ENCODE results near the gene GIGYF2.
"Not testable (repeated sequence)": the region's sequence is repeated elsewhere in the genome, so short reads cannot be mapped to it uniquely, and the experiment has no call there.

The GIGYF2 gene

DNA sequence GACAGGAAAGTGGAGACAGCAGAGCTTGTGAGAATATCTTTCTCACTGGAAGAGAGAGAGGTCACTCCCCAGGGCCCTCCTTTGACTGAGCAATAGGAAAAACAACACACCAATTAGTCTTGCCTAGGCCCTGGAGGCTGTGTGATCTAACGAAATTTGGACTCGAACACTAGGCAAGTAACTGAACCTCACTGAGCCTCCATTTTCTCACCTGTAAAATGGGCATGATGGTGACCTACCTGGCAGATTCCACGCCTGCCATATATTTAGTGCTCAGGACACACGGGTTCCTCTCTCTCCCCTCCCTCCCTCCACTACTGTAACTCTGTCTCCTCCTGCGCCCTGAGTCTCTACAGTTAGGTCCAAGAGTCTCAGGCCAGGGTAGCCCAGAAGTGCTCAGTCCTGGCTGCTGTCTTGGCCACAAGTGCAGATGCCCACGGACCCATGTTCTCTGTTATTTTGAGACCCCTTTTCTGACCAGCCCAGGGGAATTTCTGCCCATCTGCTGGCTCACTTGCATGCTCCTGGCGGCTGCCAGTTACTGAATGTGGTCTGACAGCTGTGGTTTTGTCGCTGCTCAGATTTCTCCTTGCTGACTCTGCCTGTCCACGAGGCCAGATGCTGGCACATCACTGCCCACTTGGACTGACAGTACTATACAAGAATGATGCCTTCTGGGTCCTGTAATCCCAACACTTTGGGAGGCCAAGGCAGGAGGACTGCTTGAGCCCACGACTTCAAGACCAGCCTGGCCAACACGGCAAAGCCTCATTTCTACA is 9.6 kb upstream of the GIGYF2 start:
- DNase-seq (ENCODE audit: low spot score): no peak

DNA sequence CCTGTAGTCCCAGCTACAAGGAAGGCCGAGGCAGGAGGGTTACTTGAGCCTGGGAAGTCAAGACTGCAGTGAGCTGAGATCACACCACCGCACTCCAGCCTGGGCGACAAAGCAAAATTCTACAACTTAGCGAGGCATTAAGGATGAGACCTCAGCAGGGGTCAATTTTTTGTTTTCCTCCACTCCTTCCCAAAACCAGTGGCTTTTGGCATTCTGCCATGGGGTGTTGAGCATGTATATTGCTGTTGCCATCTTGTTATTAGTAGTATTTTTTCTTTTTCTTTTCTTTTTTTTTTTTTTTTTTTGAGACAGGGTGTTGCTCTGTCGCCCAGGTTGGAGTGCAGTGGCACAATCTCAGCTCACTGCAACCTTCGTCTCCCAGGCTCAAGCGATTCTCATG is 8.9 kb upstream of the GIGYF2 start:
- DNase-seq (ENCODE audit: low spot score): no peak

DNA sequence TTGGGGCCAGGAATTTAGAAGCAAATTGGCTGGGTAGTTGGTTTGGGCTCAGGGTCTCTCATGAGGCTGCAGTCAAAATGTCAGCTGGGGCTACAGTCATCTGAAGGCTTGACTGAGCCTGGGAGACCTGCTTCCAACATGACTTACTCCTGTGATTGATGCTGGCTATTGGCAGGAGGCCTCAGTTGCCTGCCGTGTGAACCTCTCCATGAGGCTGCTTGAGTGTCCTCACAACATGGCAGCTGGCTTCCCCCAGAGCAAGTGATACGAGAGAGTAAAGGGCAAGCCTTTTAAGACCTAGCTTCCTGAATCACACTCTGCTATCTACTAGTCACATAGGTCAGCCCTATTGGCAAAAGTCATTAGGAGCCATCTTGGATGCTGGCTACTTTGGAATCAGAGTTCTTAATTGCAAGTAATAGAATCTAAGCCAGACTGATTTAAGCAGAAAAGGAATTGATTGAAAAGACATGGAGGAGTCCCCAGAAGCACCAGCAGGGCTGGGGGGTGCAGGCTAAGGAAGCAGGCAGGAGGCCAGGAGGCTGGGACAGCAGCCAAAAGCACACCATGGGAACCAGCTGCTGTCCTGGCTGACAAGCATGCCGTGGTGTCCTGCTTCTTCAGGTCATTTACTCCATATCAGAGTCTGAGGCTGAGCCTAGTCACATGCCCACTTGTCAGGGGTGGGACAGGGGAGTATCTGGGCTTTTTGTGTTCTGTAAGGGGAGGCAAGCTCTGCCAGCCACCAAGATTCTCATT is 7.8 kb upstream of the GIGYF2 start:
- no peak for DNase-seq (ENCODE audit: low spot score)

DNA sequence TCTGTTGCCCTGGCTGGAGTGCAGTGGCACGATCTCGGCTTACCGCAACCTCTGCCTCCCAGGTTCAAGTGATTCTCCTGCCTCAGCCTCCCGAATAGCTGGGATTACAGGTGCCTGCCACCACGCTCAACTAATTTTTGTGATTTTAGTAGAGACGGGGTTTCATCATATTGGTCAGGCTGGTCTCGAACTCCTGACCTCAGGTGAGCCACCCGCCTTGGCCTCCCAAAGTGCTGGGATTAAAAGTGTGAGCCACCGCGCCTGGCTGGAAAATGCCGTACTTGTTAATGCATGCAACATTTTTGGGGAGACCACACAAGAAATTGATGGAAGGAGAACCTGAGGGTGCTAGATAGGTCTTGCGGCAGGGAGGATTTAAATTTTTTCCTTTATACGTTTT is 6.0 kb upstream of the GIGYF2 start:
- DNase-seq (ENCODE audit: low spot score): not testable (repeated sequence)

DNA sequence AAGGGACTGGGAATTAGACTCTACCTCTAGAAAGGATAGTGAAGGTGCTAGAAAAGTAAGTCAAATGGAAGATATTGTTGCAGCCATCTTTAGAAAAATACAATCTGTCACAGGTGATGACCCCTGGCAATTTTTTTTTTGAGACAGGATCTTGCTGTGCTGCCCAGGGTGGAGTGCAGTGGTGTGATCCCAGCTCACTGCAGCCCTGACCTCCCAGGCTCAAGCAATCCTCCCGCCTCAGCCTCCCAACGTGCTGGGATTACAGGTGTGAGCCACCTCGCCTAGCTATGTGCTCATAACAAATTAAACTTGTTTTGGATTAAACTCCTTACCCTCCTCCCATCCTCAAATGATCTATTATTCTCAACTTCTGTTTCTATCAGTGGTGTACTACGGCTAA is 3.8 kb upstream of the GIGYF2 start:
- DNase-seq (ENCODE audit: low spot score): no peak

DNA sequence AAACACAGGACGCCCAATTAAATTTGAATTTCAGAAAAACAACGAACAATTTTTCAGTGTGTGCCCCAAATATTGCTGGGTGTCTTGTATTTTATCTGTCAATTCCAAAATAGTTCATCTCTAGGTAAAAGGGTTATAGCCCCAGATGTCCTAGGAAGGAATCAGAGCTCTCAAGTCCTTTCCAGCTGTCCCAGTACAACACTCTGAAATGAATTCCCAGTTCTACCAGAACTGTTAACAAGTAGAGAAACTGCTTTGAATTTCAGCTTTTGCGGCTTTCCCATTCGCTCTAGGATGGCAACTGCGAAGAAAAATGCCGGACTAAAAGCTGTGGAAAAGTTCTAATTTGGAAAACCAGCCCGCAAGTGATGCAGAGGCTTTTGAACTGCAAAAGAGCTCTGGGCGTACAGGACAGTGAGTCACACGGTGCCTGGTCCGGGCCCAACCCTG is 497 bp upstream of the GIGYF2 start:
- no peak for DNase-seq (ENCODE audit: low spot score)

DNA sequence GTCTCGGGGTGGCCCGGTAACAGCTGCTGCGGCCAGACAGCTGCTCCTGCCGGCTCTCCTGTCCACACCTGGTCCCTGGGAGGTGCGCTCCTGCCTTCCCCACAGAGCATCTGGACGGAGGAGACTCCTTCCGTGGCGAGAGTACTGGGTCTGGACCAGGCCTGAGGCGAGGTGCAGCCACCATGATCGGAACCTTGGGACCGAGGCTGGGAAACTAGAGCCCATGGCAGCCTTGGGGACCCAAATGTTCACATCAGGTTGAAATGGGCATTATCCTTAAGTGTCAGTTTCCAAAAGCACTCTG is 628 bp downstream of the GIGYF2 start:
- DNase-seq (ENCODE audit: low spot score): no peak

DNA sequence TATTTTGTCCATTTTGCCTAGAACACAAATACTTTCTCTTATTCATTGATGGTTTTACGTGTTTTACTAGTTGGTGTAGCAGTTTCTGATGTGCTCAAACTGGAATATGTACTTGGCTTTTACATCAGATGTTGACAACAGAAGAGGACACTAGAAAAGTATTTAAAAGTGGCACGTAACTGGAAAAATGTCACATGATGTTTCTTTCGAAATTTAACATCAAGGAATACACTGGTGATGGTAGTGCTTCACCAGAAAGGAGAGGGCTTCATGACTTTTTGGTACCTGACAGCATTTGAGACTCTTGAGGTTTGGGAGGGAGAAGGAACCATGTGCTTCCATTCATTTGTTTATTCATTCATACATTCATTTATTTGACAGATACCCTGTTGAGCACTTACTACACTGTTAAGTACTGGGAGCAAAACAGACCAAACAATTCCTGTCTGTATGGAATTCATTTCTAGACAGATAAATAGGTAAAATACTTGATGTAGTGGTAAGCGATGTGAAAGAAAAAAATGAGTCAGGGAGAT is 1.5 kb downstream of the GIGYF2 start:
- DNase-seq (ENCODE audit: low spot score): no peak

DNA sequence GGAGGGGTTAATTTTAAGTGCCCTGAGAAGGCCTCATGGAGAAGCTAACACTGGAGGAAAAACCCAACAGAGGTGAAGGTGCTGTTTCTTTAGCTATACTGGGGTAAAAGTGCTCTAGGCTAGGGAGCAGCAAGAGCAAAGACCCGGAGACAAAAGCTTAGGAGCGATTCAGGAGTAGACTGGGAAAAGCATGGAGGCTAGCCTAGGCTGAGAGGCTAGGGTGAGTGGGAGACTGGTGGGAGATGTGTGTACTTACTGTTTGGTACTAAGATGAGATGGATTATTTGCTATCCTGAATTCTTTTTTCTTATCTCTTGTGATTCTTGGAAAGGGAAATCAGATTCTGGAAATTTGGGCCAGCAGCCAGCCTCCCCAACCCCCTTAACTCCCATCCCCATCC is 2.0 kb downstream of the GIGYF2 start:
- DNase-seq (ENCODE audit: low spot score): no peak

DNA sequence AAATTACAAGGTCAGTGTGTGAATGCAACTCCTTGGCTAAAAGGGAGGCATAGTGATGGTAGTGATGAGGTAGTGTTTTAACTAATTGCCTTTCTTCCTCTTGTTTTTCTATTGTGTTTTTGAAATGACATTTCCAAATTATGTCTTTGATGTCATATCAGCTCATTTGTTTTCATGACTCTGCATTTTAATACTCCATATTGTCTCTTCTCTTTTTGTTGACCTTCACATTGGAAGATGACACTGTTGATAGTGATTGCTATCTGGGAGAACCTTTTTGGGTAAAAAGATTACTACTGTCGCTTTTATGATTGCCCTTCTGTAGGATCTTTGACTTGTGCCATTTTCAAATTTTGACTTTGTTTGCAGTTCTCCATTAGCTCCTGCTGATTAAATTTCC is 3.0 kb downstream of the GIGYF2 start:
- no peak for DNase-seq (ENCODE audit: low spot score)

DNA sequence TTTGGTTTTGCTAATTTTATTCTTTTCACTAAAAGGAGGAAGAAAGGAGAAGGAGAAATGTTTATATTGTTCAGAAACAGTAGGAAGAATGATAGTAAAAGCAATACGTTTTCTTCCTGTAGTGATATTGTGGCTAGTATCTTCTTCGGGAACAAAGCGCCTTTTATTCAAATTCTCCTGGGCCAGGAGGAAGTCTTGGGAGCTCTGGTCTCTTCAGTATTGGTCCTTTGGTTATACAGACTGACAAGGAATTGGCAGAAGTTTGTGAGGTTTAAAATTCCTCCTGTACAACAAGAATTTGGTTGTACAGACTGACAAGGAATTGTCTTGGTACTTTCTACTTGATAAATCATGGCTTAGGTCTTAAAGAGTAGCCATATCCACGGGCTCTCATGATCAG is 9.9 kb downstream of the GIGYF2 start:
- DNase-seq (ENCODE audit: low spot score): peak; percentile 66

DNA sequence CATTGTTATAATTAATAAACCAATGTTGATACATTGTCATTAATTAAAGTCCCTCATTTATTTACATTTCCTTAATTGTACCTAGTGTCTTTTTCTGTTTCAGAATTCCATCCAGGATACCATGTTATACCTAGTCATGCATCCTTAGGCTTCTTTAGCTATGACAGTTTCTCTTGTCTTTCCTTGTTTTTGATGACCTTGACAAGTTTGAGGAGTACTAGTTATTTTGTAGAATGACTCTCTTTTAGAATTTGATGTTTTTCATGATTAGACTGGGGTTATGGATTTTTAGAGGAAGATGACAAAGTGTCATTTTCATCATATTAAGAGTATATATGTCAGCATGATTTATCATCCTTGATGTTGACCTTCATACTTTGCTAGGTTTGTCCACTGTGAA is 16.4 kb downstream of the GIGYF2 start:
- no peak for DNase-seq (ENCODE audit: low spot score)

DNA sequence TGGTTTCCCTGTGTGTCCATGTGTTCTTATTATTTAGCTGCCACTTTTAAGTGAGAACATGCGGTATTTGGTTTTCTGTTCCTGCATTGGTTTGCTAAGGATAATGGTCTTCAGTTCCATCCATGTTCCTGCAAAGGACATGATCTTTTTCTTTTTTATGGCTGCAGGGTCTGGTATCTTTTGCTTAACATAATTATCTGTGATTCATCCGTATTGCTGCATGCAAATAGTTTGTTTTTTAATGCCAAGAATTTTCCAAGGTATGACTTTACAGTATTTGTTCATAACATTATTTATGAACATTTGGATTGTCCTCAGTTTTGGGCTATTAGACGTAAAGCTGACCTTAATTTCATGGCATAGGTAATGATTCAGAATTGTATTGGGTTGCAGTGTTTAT is 17.8 kb downstream of the GIGYF2 start:
- no peak for DNase-seq (ENCODE audit: low spot score)

DNA sequence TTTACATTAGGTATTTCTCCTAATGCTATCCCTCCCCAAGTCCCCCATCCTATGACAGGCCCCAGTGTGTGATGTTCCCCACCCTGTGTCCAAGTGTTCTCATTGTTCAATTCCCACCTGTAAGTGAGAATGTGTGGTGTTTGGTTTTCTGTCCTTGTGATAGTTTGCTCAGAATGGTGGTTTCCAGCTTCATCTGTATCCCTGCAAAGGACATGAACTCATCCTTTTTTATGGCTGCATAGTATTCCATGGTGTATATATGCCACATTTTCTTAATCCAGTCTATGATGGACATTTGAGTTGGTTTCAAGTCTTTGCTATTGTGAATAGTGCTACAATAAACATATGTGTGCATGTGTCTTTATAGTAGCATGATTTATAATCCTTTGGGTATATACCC is 22.9 kb downstream of the GIGYF2 start:
- not testable (repeated sequence) for DNase-seq (ENCODE audit: low spot score)

DNA sequence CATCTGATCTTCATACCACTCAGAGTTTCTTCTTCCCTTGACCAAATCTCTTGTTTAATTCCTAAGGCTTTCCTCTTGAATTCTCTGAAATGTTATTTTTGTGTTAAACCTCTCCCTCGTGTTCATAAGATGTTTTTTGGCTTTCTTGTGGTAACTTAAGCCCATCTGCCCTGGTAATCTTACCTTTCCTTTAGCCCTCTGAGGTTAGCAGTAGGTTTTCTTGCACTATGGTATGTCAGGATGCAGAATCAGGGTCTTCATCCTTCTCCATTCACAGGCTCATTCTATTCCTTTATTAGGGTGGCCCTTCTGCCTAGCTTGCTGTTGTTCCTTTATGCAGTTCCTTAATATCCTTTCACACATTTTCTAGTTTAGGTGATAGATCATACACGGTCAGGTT is 24.1 kb downstream of the GIGYF2 start:
- no peak for DNase-seq (ENCODE audit: low spot score)

DNA sequence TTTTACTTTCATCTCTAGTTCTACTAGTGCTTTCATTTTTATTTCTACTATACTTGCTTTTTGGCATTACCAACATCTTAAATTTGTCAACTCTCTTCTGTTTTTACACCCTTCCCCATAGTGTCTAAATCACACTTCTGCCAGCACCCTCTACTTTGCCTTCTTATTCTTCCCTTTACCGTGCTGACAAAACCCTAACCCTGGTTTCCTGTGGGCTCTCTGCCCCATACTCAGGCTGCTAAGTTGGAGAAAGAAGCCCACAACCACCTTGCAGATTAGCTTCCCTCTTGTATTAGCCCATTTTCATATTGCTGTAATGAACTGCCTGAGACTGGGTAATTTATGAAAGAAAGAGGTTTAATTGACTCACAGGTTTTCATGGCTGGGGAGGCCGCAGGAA is 24.8 kb downstream of the GIGYF2 start:
- no peak for DNase-seq (ENCODE audit: low spot score)

DNA sequence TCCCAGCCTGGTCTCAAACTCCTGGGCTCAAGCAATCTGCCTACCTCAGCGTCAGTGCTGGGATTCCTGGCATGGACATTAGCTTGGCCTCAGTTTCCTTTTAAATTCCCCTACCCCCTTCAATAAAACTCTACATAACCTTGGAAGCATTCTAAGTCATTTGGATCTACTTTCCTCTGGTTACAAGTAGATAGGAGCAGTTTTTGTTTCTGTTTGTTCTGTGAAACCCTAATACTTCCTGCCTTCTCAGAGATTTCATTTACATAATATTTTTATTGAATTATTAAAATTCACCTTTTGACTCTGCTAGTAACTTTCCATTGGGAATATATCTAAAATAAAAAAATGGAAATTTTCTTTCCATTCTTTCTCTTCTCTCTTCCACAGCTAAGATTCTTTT is 25.9 kb downstream of the GIGYF2 start:
- DNase-seq (ENCODE audit: low spot score): no peak

DNA sequence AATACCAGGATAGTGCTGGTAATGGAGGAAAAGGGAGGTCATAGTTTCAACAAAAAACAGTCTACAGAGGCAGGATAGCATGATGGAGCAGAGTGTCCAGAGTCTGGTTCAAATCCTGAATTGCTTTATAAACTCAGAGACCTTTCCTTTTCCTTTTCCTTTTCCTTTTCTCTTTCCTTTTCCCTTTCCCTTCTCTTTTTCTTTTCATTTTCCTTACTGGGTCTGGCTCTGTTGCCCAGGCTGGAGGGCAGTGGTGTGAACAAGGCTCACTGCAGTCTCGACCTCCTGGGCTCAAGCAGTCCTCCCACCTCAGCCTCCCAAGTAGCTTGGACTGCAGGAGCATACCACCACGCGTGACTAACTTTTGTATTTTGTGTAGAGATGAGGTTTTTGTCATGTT is 31.7 kb downstream of the GIGYF2 start:
- no peak for DNase-seq (ENCODE audit: low spot score)

DNA sequence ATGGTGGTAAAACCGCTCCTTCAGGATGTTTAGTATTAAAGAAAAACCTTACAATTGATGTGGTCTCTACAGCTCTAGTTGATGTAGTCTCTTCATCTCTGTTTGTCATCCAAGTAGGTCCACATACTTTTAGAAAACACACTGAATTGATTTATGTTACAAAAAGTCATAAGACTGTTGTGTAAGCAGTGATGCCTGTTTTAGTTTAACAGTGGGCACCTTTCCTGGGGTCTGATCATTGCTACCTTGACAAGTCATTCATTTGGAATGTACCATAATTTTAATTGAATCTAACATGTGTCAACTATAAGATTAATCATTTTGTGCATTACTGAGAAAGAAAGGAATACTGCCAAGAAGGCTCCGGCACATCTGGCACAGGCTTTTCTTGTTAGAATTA is 34.3 kb downstream of the GIGYF2 start:
- DNase-seq (ENCODE audit: low spot score): no peak

DNA sequence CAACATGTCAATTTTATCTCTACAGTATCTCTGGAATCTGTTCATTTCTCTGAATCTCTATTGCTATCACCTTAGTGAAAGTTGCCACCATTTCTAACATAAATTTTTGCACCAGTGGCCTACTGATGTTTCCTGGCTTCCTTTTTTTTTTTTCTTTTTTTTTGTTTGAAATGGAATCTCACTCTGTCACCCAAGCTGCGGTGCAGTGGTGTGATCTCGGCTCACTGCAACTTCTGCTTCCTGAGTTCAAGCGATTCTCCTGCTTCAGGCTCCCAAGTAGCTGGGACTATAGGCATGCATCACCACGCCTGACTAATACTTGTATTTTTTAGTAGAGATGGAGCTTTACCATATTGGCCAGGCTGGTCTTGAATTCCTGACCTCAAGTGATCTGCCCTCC is 44.2 kb downstream of the GIGYF2 start:
- DNase-seq (ENCODE audit: low spot score): no peak

DNA sequence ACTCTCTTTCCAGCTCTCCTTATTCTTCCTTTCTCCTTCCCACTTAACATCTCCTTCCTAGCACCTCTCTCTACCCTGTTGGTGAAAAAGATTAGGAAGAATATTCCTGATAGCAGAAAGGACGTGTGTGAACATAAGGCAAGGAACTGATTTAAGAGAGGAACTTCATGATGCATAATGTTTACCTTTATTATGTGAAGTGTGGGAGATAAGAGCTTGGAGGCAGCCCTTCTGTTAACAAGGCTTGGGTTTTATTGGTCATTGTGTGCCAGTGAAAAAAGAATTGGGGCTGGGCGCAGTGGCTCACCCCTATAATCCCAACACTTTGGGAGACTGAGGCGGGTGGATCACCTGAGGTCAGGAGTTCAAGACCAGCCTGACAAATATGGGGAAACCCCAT is 44.8 kb downstream of the GIGYF2 start:
- DNase-seq (ENCODE audit: low spot score): no peak

DNA sequence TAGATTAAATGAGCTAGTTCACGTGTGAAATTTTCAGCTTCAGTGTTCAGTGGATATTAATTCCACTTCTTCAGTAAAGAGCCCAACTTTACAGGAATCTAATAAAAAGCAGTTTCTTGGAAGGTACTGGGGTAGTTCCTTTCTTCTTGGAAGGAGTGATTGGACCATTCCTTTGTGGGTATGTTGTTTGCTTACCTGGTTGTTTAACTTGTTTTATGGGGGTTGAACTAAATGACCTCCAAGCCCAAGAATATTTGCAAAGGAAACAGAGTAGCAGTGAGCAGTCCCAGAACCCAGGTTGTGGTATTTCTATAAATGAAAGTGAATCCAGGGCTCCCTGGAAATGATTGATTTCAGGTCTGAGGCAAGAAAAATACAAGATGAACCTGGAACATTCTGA is 47.8 kb downstream of the GIGYF2 start:
- no peak for DNase-seq (ENCODE audit: low spot score)

DNA sequence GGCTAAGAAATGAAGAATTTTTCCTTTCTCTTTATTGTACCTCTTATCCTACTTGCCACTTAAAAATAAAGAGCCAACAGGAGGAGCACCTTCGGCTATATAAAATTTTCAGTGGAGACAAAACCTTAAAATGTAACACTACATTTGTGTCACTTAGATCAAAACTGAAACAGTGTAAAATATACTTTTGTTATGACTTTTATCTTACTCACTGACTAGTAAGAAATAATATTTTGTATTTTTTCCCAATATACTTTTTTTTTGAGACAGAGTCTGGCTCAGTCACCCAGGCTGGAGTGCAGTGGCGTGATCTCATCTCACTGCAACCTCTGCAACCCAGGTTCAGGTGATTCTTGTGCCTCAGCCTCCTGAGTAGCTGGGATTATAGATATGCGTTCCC is 50.9 kb downstream of the GIGYF2 start:
- DNase-seq (ENCODE audit: low spot score): no peak

DNA sequence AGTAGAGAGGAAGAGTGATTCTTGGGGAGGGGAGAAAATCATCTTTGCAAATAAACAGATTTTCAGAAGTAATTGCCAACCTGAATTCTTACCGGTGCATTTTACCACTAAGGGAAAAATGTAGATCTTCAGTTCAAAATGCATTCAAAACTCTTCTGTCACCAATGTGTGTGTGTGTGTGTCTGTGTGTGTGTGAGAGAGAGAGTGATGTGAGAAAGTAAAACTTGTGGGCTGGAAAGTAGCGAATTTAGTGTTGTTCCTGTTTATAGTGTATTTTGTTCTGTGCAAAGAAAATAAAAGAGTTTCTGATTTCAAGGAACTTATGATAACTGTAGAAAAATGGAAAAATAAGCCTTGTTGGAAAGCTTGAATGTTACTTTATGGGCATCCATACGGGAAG is 52.2 kb downstream of the GIGYF2 start:
- DNase-seq (ENCODE audit: low spot score): no peak
